HG03571 (cell line): Measurements from ENCODE around the gene CSRP1.

Experiments
- ATAC-seq: cut with Tn5 transposase; IDR thresholded peaks from one replicate; pipeline ENCODE4 v1.9.1; 2021; ENCODE audit not compliant: unreplicated experiment

CSRP1 gene

GRCh38 chr1:201456499-201457309, 50.2 kb downstream of the CSRP1 start:
- ATAC-seq, result no peak

GRCh38 chr1:201455098-201455497, 51.8 kb downstream of the CSRP1 start:
- ATAC-seq, result no peak

GRCh38 chr1:201454608-201455007, 52.3 kb downstream of the CSRP1 start:
- no peak for ATAC-seq

- ATAC-seq, result no peak
Measured at GRCh38 chr1:201452866-201453265, 54.1 kb downstream of the CSRP1 start.

- ATAC-seq, result no peak
Measured at GRCh38 chr1:201450721-201451291, 56.1 kb downstream of the CSRP1 start.

GRCh38 chr1:201448990-201449389, 57.9 kb downstream of the CSRP1 start:
- no peak for ATAC-seq

GRCh38 chr1:201447903-201448871, 58.7 kb downstream of the CSRP1 start:
- no peak for ATAC-seq

GRCh38 chr1:201445310-201445709, 61.6 kb downstream of the CSRP1 start:
- ATAC-seq, result no peak

GRCh38 chr1:201444792-201445191, 62.1 kb downstream of the CSRP1 start:
- ATAC-seq, result no peak

- ATAC-seq, result no peak
Measured at GRCh38 chr1:201443747-201444146, 63.2 kb downstream of the CSRP1 start.

- no peak for ATAC-seq
Measured at GRCh38 chr1:201436969-201437368, 70.0 kb downstream of the CSRP1 start.

GRCh38 chr1:201436393-201436792, 70.5 kb downstream of the CSRP1 start:
- ATAC-seq, result no peak

GRCh38 chr1:201434266-201434665, 72.7 kb downstream of the CSRP1 start:
- no peak for ATAC-seq

- no peak for ATAC-seq
Measured at GRCh38 chr1:201433609-201434008, 73.3 kb downstream of the CSRP1 start.
